ENCODE results near the gene PRKCH. TPM values are rescaled to one million over a fixed set of nuclear protein-coding genes. Genes with fewer than 3 reads are reported as not detected.

The PRKCH gene
- total RNA-seq, 2 experiments from 2014 or later: 193 to 194 TPM

DNA sequence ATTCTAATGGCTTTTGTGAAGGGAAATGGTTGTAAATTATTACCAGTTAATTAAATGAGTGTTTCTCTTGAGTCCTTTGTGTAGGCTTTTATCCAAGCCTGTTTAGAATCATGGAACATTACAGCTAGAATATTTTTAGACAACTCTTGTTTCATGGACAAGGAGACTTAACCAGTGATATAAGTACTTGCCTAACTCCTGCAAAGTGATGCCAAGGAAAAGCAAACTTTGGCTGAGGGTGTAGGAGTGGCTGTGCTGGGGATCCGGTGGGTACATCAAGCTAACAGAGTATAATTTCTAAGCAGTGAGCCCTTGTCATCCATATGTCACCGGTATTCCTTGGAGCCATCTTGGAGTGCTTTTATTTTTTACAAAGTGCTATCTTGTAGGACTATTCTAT, 61.5 kb downstream of the PRKCH start:
- Mint-ChIP-seq H3K36me3 (ENCODE audit: low read depth) (peaks cover 44% of the 10 kb centered on the region), H3K4me1 (ENCODE audit: low read depth) (peaks cover 51% of the 10 kb centered on the region), H3K27ac (peak overlapping the region; percentile 83), H3K27me3 (no peaks in the 10 kb centered on the region), H3K9me3 (no peaks in the 10 kb centered on the region), H3K4me3 (no peak overlapping the region)
- POLR2A ChIA-PET: interaction anchor here (0.6 to 1.7 kb wide), 8 partner anchors 21 to 279 kb away, joined by 3 to 10 read pairs (median 3); no protein-coding TSS in a partner anchor
- ATAC-seq: no peak
- intact Hi-C loops (cut with micrococcal nuclease): no loop called here
- TF ChIP-seq, protein P1, sequence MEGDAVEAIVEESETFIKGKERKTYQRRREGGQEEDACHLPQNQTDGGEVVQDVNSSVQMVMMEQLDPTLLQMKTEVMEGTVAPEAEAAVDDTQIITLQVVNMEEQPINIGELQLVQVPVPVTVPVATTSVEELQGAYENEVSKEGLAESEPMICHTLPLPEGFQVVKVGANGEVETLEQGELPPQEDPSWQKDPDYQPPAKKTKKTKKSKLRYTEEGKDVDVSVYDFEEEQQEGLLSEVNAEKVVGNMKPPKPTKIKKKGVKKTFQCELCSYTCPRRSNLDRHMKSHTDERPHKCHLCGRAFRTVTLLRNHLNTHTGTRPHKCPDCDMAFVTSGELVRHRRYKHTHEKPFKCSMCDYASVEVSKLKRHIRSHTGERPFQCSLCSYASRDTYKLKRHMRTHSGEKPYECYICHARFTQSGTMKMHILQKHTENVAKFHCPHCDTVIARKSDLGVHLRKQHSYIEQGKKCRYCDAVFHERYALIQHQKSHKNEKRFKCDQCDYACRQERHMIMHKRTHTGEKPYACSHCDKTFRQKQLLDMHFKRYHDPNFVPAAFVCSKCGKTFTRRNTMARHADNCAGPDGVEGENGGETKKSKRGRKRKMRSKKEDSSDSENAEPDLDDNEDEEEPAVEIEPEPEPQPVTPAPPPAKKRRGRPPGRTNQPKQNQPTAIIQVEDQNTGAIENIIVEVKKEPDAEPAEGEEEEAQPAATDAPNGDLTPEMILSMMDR (IDR thresholded peaks at IDR 0.05): no peak
- no peak for DNase-seq
- CTCF ChIA-PET: interaction anchor here (0.7 to 2.5 kb wide), 6 partner anchors 14 to 102 kb away, joined by 3 to 17 read pairs (median 4); partner anchors contain the start of gene TMEM30B

DNA sequence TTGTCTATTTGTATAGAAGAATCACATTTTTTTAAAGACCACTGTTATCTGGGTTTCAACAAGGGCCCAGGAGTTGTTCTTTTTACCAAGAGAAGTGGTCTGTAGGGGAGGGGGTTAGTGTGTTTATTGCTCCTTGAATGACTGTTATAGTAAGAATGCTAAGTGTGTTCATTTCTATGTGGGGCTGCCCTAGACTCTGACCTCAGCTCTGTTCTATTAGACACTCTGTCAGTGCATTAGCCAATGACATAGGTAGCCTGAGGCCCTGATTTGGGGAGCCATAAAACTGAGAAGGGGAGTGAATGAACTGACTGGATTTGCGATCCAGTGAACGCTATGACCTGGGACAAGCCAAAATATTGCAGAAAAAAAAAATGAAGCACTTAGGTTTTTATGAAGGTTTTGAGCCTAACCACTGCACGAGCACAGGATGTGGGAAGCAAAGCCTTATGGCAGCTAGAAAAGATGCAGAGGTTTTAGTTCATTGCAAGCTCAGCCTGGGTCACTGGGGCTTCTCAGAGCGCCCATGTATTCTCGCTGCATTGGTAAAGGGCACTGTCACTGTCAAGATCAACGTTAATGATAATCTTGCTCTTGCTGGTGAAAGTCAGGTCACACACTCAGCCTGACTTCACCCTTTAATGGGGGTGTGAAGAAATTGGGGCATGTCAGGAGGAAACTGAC, 63.8 kb downstream of the PRKCH start:
- peaks cover 33% of the 10 kb centered on the region for H3K36me3 Mint-ChIP-seq (ENCODE audit: low read depth)

DNA sequence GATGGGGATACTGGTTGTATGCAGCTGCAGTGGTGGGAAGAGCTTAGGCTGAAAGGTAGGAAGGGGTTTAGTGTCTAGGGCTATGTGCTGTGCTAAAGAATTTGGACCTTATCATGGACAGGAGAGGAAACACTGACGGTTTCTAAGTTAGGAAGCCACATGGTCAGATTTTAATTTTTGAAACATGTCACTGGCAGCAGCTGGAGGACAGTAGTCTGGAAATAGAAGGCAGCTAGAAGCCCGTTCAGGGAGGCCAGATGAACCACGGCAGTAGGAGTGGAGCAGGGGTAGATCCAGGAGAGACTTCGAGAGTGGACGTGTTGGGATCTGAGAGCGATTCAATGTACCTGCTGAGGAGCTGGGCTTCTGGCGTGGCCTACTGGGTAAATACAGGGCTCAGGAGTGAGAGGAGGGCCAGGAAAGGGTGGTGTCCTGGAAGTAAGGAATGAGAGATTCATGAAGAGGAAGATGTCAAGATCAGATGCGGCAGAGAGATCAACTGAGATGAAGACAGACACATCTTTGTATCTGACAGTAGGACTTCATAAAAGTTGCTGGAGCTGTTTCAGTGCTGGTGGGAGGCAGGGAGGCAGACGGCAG, 64.9 kb downstream of the PRKCH start:
- ChIA-PET CTCF (interaction anchor here (0.5 to 2.3 kb wide), 7 partner anchors 8 to 362 kb away, joined by 3 to 5 read pairs (median 3); partner anchors contain the start of gene TMEM30B), POLR2A (interaction anchor here (0.8 to 7.0 kb wide), 16 partner anchors 8 to 65 kb away, joined by 3 to 48 read pairs (median 6); no protein-coding TSS in a partner anchor)
- DNase-seq: no peak
- H3K4me3 Mint-ChIP-seq: no peak overlapping the region
- intact Hi-C loops (cut with micrococcal nuclease): loop anchor here (5.0 kb wide), 1 partner anchor 66 kb away; no protein-coding TSS in a partner anchor
- peaks cover 25% of the 10 kb centered on the region for H3K4me1 Mint-ChIP-seq (ENCODE audit: low read depth)
- no peaks in the 10 kb centered on the region for H3K9me3 Mint-ChIP-seq
- no peak for ATAC-seq
- peaks cover 32% of the 10 kb centered on the region for H3K36me3 Mint-ChIP-seq (ENCODE audit: low read depth)
- TF ChIP-seq, protein P1 (IDR thresholded peaks at IDR 0.05): no peak
- H3K27me3 Mint-ChIP-seq: no peaks in the 10 kb centered on the region
- no peak overlapping the region for H3K27ac Mint-ChIP-seq

More for the DNA sequence above, 63.8 kb downstream of the PRKCH start:
- ChIA-PET CTCF (interaction anchor here (1.0 to 1.4 kb wide), 2 partner anchors 67 to 453 kb away, joined by 3 to 5 read pairs; no protein-coding TSS in a partner anchor), POLR2A (interaction anchor here (1.1 to 7.0 kb wide), 10 partner anchors 7 to 59 kb away, joined by 3 to 48 read pairs (median 8); no protein-coding TSS in a partner anchor)
- intact Hi-C loops (cut with micrococcal nuclease): loop anchor here (5.0 kb wide), 1 partner anchor 67 kb away; no protein-coding TSS in a partner anchor
- peak; percentile 83 for DNase-seq
- Mint-ChIP-seq H3K27ac (no peak overlapping the region), H3K4me1 (ENCODE audit: low read depth) (peaks cover 28% of the 10 kb centered on the region), H3K4me3 (no peak overlapping the region), H3K27me3 (no peaks in the 10 kb centered on the region), H3K9me3 (no peaks in the 10 kb centered on the region)
- TF ChIP-seq, protein P1 (IDR thresholded peaks at IDR 0.05): no peak
- peak; percentile 45 for ATAC-seq

DNA sequence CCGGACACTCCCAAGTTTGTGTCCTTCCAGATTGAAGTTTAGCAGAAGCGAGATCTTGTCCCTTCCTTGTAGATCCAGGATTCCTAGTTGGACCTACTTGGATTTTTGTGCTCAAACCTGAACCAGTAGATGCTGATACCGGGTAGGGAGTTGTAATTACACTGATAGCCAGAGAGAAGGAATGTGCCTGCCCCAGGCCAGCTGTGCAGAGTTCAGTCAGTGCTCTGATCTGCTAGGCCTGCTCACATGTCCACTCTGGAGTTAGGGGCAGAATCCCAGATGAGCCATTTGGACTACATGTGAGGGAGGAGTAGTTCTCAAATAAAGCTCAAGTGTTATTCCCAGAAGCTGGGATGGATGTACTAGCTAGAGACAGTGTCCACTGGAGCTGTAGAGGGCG, 65.7 kb downstream of the PRKCH start:
- peaks cover 25% of the 10 kb centered on the region for H3K4me1 Mint-ChIP-seq (ENCODE audit: low read depth)
- no peaks in the 10 kb centered on the region for H3K27me3 Mint-ChIP-seq
- no peak overlapping the region for H3K27ac Mint-ChIP-seq
- H3K4me3 Mint-ChIP-seq: no peak overlapping the region
- TF ChIP-seq, protein P1 (IDR thresholded peaks at IDR 0.05): no peak
- no peak for ATAC-seq
- intact Hi-C loops (cut with micrococcal nuclease): loop anchor here (5.0 kb wide), 1 partner anchor 65 kb away; no protein-coding TSS in a partner anchor
- H3K36me3 Mint-ChIP-seq (ENCODE audit: low read depth): peaks cover 32% of the 10 kb centered on the region
- POLR2A ChIA-PET: interaction anchor here (1.0 to 7.0 kb wide), 12 partner anchors 8 to 54 kb away, joined by 3 to 48 read pairs (median 8); no protein-coding TSS in a partner anchor
- no peaks in the 10 kb centered on the region for H3K9me3 Mint-ChIP-seq
- CTCF ChIA-PET: interaction anchor here (0.8 to 2.3 kb wide), 5 partner anchors 10 to 107 kb away, joined by 3 to 5 read pairs (median 4); partner anchors contain the start of gene TMEM30B
- DNase-seq: no peak

Measured in activated CD8-positive, alpha-beta T cell treated with anti-CD3 and anti-CD28 coated beads for 36 hours (primary cell).